HG03066 (cell line): ENCODE measurements around the gene YPEL1.
"Not testable (repeated sequence)": the region's sequence is repeated elsewhere in the genome, so short reads cannot be mapped to it uniquely, and the experiment has no call there.

Experiments
- ATAC-seq: cut with Tn5 transposase; IDR thresholded peaks from one replicate; pipeline ENCODE4 v1.9.1; 2021; ENCODE audit warnings: low read depth; ENCODE audit not compliant: unreplicated experiment

Gene YPEL1

DNA sequence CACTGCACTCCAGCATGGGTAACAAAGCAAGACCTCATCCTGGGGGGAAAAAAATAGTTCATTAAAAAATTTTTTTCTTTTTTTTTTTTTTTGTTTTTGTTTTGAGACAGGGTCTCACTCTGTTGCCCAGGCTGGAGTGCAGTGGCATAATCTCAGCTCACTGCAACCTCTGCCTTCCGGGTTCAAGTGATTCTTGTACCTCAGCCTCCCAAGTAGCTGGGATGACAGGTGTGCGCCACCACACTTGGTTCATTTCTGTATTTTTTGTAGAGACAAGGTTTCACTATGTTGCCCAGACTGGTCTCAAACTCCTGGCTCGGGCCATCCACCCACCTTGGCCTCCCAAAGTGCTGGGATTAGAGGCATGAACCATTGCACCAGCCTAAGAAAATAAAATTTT lies 11.1 kb downstream of the YPEL1 start:
- not testable (repeated sequence) for ATAC-seq

DNA sequence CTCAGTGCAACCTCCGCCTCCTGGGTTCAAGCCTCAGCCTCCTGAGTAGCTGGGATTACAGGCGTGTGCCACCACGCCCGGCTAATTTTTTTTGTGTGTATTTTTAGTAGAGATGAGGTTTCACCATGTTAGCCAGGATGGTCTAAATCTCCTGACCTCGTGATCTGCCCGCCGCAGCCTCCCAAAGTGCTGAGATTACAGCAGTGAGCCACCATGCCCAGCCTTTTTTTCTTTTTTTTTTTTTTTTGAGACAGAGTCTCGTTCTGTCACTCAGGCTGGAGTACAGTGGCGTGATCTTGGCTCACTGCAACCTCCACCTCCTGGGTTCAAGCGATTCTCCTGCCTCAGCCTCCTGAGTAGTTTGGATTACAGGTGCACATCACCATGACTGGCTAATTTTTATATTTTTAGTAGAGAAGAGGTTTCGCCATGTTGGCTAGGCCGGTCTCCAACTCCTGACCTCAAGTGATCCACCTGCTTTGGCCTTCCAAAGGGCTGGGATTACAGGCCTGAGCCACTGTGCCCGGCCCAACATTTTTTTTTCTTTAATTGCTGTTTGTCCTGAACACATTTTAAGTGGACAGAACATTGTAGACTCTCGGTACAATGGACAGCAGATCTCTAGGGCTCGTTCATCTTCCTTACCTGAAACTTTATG lies 14.3 kb downstream of the YPEL1 start:
- ATAC-seq = not testable (repeated sequence)

DNA sequence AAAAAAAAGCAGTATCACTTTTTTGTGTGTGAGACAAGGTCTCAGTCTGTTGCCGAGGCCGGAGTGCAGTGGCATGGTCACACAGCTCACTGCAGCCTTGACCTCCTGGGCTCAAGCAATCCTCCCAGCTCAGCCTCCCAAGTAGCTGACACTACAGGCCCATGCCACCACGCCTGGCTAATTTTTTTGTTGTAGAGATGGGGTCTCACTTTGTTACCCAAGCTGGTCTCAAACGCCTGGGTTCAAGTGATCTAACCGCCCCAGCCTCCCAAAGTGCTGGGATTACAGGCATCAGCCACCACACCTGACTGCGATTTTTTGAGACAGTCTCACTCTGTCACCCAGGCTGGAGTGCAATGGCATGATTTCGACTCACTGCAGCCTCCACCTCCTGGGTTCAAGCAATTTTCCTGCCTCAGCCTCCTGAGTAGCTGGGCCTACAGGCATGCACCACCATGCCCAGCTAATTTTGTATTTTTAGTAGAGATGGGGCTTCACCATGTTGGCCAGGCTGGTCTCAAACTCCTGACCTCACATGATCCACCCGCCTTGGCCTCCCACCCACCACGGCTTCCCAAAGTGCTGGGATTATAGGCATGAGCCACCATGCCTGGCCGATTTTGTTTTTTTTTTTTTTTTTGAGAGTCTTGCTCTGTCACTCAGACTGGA lies 15.3 kb downstream of the YPEL1 start:
- not testable (repeated sequence) for ATAC-seq

GRCh38 chr22:21719024-21719423 lies 16.6 kb downstream of the YPEL1 start:
- ATAC-seq = no peak

DNA sequence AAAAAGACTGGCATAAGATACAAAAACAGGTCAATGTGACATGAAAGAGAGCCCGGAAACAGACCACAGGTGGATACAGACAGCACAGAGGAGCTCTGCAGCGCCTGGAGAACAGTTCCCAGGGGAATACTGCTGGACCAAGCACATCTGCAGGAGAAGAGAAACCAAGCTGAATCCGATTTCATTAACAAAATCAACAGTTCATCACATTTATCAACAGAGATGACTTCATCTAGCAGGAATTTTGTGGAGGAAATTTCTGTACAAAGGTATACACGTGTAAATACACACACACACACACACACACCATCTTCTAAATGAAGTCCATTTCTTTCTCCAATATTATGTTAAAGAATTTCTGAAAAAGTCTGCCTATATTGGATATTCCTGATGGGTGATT lies 17.1 kb downstream of the YPEL1 start:
- no peak for ATAC-seq

DNA sequence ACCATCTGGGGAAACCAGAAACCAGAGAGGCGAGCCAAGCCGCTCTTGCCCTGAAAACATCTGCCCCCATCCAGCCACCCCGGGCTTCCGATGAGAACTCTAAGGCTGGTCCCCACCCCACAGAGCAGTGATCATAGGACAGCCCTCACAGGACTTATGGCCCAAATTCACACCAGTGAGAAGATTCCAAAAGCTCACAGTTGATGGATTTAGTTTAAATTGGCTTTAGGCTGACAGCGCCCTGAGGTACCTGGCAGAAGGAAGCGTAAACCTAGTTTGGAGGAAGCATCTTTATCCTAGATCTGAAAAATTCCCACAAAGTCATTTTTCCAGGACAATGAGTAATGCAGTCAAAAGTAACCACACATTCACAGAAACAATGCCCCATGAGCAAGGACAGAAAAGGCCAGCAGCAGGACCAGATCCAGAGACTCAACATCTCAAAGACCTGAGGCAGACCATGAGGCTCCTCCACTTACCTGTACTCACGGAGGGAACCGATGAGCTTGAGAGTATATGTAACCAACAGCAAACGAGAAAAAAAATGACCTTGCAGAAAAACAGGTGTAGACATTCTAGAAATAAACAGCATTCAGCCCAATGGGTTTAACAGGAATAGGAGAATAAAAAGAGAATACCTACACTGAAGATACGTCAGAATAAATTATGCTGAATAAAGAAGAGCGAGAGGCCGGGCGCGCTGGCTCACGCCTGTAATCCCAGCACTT lies 19.0 kb downstream of the YPEL1 start:
- ATAC-seq = not testable (repeated sequence)

GRCh38 chr22:21714786-21715185 lies 20.8 kb downstream of the YPEL1 start:
- no peak for ATAC-seq

DNA sequence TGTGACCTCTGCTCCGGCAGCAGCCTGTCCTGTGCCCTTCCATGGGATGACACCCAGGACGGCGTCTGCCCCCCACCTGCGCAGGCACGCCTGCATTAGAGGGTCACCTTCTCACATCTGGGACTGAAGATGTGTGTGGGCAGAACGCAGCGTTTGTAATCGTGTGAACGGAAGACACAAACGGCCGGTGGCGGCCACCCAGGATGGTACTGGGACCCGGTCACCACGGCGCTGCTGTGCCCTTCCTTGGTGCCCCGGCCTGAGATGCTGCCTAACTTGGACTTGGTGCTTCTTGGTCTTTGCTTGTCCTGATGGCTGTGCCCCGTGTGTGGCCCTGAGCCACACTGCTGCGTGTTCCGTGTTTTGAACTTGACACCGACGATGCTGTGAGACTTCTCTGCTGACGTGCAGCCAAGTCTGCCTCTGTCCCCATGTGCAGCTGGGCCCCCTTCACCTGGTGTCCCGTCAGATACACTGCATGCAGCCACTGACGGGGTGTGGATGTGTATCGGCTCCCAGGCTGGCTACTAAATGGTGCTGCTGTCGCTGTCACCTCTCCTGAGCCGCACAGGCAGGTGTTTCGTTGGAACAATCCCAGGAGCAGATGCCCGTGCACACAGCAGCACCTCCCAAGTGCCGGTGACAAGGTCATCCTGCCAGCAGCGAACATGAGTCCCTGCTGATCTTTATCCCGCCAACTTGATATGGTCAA lies 21.4 kb downstream of the YPEL1 start:
- no peak for ATAC-seq

GRCh38 chr22:21713428-21714058 lies 22.1 kb downstream of the YPEL1 start:
- ATAC-seq = no peak

GRCh38 chr22:21712751-21713427 lies 22.7 kb downstream of the YPEL1 start:
- no peak for ATAC-seq

DNA sequence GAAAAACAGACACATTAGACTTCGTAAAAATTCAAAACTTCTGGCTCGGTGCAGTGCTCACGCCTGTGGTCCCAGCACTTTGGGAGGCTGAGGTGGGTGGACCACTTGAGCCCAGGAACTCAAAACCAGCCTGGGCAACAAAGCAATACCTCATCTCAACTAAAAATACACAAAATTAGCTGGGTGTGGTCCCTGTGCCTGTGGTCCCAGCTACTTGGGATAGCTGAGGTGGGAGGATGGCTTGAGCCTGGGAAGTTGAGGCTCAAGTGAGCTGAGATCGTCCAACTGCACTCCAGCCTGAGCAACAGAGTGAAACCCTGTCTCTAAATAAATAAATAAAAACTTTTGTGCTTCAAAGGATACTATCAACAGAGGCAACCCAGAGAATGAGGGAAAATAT lies 23.7 kb downstream of the YPEL1 start:
- no peak for ATAC-seq

DNA sequence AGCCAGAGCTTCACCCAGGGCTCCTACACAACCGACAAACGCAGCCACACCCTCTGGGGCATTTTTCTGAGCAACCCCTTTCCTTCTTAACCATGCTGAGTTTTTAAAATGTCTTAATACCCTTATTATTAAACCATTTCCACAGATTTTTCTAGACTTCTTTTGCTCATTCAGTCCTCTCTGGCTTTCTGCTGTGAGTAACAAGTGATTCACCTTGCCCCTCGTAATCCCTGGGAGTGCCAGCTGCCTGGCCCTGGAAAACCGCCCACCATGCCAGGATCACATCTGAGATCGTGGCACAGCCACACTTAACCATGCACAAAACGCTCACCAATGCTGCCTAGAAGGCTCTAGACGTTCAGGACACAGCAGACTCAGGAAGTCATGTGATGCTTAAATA lies 25.4 kb downstream of the YPEL1 start:
- no peak for ATAC-seq

- no peak for ATAC-seq
Measured at GRCh38 chr22:21709688-21710087, 25.9 kb downstream of the YPEL1 start.

DNA sequence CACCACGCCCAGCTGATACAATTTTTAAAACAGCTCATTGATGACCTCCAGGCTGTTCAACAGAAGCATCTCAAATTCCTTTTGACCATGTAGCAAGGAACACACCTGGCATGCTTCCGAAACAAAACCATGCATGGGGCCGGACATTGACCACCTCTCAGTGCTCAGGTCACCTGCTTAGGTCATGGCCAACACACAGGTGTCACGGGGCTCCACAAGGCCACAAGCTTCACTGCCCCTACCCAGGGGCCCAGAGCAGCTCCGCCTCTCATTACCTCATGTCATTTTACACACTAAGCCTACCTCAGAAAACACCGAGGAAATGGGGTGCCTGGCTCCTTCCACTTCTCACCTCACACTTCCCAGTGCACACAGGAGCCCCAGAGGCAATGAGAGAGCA lies 26.6 kb downstream of the YPEL1 start:
- ATAC-seq = no peak

- no peak for ATAC-seq
Measured at GRCh38 chr22:21707677-21708076, 27.9 kb downstream of the YPEL1 start.

DNA sequence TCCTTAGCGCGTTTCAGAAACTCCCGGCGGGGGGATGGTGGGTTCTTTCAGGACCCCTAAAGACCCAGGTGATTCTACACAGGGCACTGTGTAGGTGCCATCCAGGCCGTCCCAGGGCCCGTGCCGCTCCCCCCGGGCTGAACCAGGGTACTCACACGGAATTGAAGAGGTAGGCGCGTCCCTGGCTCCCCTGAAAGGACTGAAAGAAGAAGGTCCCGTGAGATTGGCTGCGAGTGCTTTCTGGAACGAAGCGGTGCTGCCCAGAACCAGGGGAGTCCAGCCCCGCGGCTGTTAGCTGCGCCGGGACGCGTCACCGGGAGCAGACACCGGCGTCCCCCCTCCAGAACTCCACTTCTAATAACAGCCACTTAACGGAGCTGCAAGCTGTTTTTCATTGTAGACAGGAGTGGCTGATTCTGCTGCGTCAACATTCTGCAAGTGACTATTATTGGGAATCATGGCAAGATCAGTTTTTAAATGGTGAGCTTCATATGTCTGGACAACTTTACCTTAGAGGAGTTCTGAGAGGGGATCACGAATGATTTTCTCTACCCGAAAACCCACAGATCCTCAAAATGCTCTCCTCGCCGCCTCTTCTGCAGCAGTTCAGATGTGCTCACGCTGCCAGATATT lies 31.8 kb downstream of the YPEL1 start:
- ATAC-seq = no peak

DNA sequence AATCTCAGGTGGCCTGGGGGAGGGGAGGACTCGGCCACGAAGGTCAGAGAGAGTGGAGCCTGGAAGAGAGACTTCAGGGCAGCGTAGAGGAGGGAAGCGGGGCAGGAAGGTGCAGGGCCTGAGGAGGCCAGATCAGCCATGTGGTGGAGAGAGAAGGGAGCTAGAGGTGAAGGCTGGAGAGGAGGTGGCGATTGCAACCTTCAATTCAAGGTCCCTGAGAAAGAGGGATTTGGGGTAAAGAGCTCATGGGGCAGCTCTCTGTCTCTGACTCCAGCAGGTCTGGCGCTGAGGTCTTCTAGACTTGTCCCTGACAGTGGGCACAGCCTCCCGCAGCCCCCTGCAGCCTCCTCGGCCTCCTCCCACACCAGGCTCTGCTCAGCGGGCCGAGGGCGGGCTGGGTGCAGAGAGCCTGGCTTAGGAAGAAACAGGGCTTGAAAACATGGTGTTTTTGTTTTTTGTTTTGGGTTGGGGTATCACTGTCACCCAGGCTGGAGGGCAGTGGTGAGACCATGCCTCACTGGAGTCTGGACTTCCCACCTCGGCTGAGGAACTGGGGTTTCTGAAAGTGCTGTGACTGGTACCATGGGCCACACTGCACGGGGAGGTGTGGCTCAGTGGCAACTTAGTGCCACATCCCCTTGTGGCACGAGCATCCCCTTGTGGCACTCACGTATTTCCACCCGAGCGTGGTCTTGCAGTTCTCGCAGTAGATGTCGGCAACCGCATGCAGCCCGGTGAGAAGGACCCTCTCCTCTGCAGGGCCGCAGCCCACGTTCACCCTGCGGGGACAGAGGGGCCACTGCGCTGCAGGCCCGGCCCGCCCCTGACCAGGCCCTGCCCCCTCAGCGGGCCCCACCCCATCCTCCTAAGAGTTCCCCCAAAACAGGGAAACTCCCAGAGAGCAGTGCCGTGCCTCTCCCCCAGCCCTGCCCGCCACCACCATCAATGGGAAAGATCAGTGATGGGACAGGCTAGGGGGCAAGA lies 32.6 kb downstream of the YPEL1 start:
- no peak for ATAC-seq

DNA sequence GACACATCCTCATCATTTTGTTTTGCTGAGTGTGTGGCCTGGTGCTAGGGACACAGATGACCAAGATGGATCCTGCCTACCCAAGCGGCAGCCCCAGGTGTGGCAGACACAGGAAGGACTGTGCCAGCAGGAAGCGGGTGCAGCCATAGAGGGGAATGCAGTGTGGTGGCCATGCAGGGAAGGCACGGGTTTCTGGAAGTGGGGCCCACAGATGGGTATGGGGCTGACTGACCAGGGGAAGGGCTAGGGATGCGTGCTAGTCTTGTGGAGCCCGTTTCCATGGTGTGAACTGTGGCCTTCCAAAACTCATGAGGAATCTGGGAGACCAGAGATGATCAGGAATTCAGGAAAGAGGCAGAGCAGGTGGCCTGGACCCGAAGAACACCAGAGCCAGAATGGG lies 33.5 kb downstream of the YPEL1 start:
- ATAC-seq = no peak
